ENCODE data around the gene PRR15L. TPM values are rescaled to one million over a fixed set of nuclear protein-coding genes. Genes with fewer than 3 reads are reported as not detected.
"Not testable (repeated sequence)": the region's sequence is repeated elsewhere in the genome, so short reads cannot be mapped to it uniquely, and the experiment has no call there.

PRR15L gene
- total RNA-seq, 1 experiment from 2014 or later = 0.18 TPM

- ATAC-seq; BruUV-seq (replicated peaks); H3K36me3 ChIP-seq (ENCODE audit: control insufficient read depth, insufficient read depth, low read length); CTCF ChIA-PET; H3K4me1 ChIP-seq (ENCODE audit: control insufficient read depth, insufficient read depth, low read length); in situ Hi-C loops (cut with HindIII; ENCODE audit: low pct_unique_long_range_greater_than_20kb, low sequenced_read_pairs); H3K27ac ChIP-seq (ENCODE audit: low read length); intact Hi-C loops (cut with micrococcal nuclease; ENCODE audit: unreplicated experiment); POLR2A ChIA-PET; H3K9me3 ChIP-seq (ENCODE audit: control insufficient read depth, insufficient read depth, low read depth, low read length); H3K27me3 ChIP-seq (ENCODE audit: control insufficient read depth, insufficient read depth, low read length); H3K4me3 ChIP-seq (ENCODE audit: low read depth in 2 of 2, low read length in 2 of 2); DNase-seq (ENCODE audit: low read depth, low spot score): not testable (repeated sequence)
Observed at GRCh38 chr17:47935468-47935867, 22.2 kb downstream of the PRR15L start.

GRCh38 chr17:47934856-47935255, 22.8 kb downstream of the PRR15L start:
- H3K9me3 ChIP-seq (ENCODE audit: control insufficient read depth, insufficient read depth, low read depth, low read length) = no peaks in the 10 kb centered on the region
- H3K27me3 ChIP-seq (ENCODE audit: control insufficient read depth, insufficient read depth, low read length) = no peaks in the 10 kb centered on the region
- ChIA-PET CTCF (no interaction called here), POLR2A (no interaction called here)
- DNase-seq (ENCODE audit: low read depth, low spot score) (no peak), ATAC-seq (no peak)
- no peaks in the 10 kb centered on the region for H3K36me3 ChIP-seq (ENCODE audit: control insufficient read depth, insufficient read depth, low read length)
- no peaks in the 10 kb centered on the region for H3K4me1 ChIP-seq (ENCODE audit: control insufficient read depth, insufficient read depth, low read length)
- in situ Hi-C loops (cut with HindIII; ENCODE audit: low pct_unique_long_range_greater_than_20kb, low sequenced_read_pairs) (no loop called here), intact Hi-C loops (cut with micrococcal nuclease; ENCODE audit: unreplicated experiment) (no loop called here)
- no TSS peak for BruUV-seq (replicated peaks)
- no peak overlapping the region for H3K4me3 ChIP-seq (ENCODE audit: low read depth in 2 of 2, low read length in 2 of 2)
- H3K27ac ChIP-seq (ENCODE audit: low read length) = no peak overlapping the region
- TF ChIP-seq REST (IDR thresholded peaks at IDR 0.05; ENCODE audit: insufficient read depth in 1 of 2, low read depth in 2 of 2, low read length in 1 of 2) = no peak
- no peak for TF ChIP-seq TCF7L2 (IDR thresholded peaks at IDR 0.05; ENCODE audit: low read depth, low read length)
- no peak for TF ChIP-seq POLR2AphosphoS5 (IDR thresholded peaks at IDR 0.05; ENCODE audit: low read depth, low read length)
- TF ChIP-seq CTCF (IDR thresholded peaks at IDR 0.05) = no peak
- no peak for TF ChIP-seq SIN3A (IDR thresholded peaks at IDR 0.05; ENCODE audit: borderline replicate concordance, insufficient read depth, low read depth, low read length)

- intact Hi-C loops (cut with micrococcal nuclease; ENCODE audit: unreplicated experiment) (no loop called here), in situ Hi-C loops (cut with HindIII; ENCODE audit: low pct_unique_long_range_greater_than_20kb, low sequenced_read_pairs) (no loop called here)
- Histone ChIP-seq H3K4me3 (ENCODE audit: low read depth in 2 of 2, low read length in 2 of 2) (no peak overlapping the region), H3K9me3 (ENCODE audit: control insufficient read depth, insufficient read depth, low read depth, low read length) (no peaks in the 10 kb centered on the region), H3K36me3 (ENCODE audit: control insufficient read depth, insufficient read depth, low read length) (no peaks in the 10 kb centered on the region), H3K27ac (ENCODE audit: low read length) (no peak overlapping the region), H3K27me3 (ENCODE audit: control insufficient read depth, insufficient read depth, low read length) (no peaks in the 10 kb centered on the region), H3K4me1 (ENCODE audit: control insufficient read depth, insufficient read depth, low read length) (peaks cover 3% of the 10 kb centered on the region; the same call in 1 of the 2 replicates)
- CTCF ChIA-PET = interaction anchor here (0.6 kb wide), 1 partner anchor 91 kb away, joined by 3 read pairs; the partner anchor contains the start of gene SCRN2
- no peak for DNase-seq (ENCODE audit: low read depth, low spot score)
- BruUV-seq (replicated peaks) = no TSS peak
- no peak for ATAC-seq
- TF ChIP-seq TCF7L2 (IDR thresholded peaks at IDR 0.05; ENCODE audit: low read depth, low read length) (no peak), SIN3A (IDR thresholded peaks at IDR 0.05; ENCODE audit: borderline replicate concordance, insufficient read depth, low read depth, low read length) (no peak)
- POLR2A ChIA-PET = no interaction called here
Observed at GRCh38 chr17:47931848-47932247, 25.8 kb downstream of the PRR15L start.

All from Panc1 (cell line).